HUDEP-2 (cell line): ENCODE results near the gene FBXO47.

Experiments
- DNase-seq, 76 experiments: peaks; one replicate each; lab custom pipeline; 2025; ENCODE audit not compliant: unreplicated experiment in 76 of 76; lab: John Stamatoyannopoulos, UW

Gene FBXO47

DNA sequence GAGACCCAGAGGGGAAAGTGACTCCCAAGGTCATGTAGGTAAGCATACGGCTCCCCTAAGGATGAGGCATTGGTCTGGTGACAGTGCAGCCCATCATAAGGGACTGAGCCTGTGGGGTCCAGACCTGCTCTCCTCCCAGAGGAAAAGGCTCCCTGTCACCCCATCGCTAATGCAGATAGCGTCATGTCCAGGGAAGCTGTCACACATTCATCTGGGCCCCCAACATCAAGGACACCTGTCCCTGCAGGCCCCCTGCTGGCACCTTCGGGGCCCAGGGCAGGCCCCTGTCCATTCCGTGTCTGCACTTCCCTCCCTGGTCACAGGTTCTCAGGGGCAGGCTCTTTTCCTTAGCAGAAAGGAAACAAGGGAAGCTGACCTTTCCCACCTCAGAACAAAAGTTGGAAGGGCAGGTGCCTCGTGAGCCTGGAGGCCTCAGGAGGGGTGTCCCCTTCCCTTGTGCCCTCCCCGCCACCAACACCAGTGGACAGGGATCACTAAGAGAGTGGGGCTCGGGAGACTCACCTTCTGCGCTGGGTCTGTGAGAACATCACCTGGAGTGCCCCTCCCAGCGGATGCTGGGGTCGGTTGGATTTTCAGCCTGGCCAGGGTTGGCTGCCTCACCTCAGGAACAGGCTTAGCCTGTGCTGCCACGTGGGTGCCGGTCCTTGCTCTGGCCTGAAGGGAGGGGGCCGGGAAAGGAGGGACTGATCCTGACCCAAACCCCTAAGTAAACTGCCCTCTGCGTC, 59.1 kb downstream of the FBXO47 start:
- DNase-seq: no peak

DNA sequence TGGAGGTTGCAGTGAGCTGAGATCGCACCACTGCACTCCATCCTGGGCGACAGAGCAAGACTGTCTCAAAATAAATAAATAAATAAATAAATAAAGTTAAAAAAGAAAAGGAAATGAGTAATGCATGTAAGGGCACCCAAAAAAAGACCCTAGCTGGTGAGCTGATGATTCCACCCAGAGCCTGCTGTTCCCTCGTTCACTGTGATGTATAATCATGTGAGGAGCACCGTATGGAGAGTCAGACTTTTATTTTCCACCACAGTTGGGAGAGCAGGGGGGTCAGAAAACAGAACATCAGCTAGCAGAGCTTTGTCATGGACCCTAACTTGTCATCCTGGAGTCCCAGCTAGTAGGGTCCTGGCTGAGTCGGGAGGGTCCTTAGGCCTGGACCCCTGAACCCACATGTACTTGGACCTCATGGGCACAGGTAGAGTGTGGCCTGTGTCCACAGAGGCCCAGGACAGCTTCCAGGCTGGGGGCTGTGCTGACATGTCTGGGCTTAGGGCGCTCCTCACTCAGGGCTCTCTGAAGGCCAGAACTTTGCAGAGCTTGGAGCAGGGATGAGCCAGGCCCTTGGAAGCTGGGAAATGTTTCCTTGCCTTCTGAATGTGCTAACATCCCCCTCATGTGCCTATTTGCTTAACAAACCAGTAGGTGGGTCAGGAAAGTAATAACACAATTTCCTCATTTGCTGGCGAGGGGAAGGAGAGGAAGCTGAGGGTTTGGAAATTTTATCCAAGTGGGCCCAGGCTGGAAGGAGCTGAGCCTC, 60.6 kb downstream of the FBXO47 start:
- DNase-seq: no peak

DNA sequence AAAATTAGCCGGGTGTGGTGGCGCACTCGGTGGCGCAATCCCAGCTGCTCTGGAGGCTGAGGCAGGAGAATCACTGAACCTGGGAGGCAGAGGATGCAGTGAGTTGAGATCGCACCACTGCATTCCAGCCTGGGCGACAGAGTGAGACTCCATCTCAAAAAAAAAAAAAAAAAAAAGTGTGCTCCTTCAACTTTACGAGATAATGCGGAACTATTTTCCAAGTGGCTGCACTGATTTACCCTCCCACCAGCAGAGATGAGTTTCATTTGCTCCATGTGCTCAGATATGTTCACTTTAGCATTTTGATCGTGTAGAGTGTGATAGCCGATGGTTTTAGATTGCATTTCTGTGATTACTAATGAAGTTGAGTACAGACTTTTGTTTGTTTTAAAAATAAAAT, 61.8 kb downstream of the FBXO47 start:
- no peak for DNase-seq

DNA sequence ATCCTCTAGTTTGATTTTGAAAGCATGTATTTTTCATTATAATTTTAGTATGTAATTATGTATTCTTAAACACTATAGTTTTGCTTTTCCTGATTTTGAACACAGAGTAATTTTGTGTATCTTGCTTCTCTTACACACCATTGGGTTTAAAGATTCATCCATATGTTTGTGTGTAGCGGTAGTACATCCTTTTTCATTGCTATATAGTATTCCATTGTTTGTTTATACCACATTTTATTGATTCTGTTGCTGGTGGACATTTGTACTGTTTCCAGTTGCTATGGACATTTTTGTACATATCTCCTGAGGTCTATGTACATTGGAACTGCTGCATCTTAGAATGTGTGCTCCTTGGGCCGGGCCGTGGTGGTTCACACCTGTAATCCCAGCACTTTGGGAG, 62.3 kb downstream of the FBXO47 start:
- no peak for DNase-seq

GRCh38 chr17:38903404-38903803, 63.8 kb downstream of the FBXO47 start:
- DNase-seq: no peak

- no peak for DNase-seq
Observed at GRCh38 chr17:38900978-38901656, 66.1 kb downstream of the FBXO47 start.

- no peak for DNase-seq
Observed at GRCh38 chr17:38899421-38899820, 67.8 kb downstream of the FBXO47 start.

DNA sequence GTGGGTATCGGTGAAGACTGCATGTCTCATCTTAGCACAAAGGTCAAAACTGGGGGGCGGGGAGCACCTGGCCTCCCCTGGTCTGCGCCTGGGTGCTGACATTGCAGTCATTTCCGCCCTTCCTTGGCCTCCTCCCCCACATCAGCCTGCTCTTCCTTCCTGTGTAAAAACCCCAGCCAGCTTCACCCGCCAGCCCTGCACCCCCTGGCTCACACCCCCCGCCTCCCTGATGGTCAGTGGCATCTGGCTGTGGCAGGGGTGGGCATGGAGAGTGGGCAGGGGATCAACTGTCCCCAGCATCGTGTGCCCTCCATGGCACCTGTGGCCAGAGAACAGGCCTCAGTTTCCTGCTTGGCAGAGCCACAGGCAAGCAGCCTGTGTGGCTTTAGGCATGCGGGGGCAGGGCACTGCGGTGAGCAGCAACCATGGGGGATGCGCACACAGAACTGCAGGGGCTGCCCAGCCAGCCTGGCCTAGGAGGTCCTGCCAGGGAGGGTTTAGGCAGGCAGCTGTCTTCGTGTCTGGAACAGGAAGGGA, 68.3 kb downstream of the FBXO47 start:
- DNase-seq: no peak

DNA sequence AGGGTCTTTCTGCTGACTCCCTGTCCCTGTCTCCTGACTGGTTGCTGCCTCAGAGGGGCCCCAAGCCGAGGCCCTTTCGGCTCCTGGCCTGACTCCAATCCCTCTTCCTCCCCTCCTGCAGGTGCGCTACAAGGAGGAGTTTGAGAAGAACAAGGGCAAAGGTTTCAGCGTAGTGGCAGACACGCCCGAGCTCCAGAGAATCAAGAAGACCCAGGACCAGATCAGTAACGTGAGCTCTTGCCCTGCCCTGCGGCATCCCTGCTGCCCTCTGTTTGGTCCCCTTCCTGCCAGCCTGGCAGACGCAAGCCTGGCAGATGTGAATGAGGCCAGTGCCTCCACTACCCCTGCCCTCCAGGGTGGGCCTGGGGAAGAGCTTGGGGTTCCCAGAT, 68.9 kb downstream of the FBXO47 start:
- no peak for DNase-seq

DNA sequence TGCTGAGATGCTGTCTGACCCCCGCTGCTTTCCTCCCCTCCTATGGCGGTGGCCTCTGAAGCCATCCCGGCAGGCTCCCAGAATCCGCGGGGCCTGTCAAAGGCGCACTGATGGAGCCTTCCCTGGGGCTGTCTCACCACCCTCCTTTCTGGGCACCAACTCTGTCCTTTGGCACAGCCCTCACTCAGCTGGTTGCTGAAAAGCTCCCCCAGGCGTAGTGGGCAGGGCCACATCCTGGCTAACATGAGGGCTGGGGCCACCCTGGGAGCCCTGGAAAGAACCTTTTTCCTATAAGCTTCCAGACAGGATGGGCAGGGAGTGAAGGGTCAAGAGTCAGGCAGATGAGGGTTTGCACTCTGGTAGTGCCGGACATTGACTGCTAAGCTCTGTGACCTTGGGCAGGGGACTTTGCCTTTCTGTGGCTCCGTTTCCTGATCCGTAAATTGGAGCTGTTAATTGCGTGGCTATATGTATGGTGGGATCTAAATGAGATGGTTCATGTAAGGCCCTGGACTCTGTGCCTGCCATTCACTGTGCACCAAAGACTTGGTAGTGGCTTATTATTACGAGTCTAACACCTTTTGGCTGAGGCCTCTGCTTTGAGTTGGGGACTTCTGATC, 69.4 kb downstream of the FBXO47 start:
- DNase-seq: no peak

DNA sequence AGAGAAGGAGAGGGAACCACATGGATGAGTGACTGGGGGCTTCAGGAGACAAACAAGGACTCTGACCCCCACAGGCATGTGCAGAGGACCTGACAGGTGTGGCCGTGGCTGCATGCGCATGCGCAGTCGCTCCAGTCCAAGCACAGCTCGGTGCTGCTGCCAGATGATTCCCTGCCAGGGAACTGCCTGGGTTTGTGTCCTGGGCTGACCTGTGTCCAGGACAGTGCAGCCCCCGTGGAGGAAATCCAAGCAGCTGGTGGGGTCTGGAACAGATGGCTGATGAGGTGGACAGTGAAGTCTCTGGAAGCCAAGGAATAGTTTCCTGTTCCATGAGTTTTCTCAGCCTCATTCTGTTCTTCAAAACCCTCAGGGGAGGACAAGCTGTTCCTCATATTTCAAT, 70.0 kb downstream of the FBXO47 start:
- DNase-seq: no peak

DNA sequence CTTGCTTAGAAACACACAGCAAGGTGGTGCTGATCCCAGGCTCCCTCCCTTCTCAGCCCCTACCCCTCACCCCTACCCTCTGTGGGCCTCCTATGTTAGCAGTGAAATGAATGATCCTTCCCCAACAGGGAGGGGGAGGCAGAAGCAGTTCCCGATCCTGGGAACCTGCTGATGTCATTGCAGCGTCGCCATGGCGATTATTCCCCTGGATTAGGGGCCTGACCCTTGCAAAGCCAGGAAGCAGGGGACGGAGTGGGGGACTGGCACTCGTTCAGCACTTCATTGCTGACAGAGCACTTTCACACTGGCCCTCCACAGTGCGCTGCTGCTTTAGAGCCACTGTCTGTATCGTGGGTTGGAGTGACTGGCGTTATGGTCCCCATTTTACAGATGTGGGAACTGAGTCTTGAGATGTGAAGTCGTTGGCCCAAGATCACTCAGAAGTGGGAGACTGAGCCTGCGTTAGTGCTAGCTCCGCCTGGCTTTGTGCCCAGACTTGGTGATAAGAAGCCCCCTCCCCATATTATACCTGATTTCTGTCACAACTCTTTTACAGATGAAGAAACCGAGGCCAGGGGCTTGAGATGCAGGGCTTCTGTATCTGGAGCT, 70.8 kb downstream of the FBXO47 start:
- DNase-seq: no peak

DNA sequence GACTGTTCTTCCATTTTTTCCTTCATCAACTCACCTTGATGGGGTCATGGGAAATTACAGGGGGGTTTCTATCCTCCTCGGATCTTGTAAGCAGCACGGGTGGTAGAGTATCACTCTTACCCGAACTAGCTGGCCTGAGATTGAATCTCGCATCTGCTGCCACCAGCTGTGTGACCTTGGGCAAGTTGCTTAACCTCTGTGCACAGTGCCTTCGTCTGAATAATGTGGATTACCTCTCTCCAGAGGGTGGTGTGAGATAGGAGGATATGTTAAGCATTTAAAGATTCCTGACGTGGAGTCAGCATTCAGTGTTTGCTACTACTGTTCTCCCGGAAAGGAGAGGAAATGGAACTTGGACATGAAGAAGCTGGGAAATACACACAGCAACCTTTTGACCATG, 72.9 kb downstream of the FBXO47 start:
- DNase-seq: peak in 1 of 76 experiments; percentile 0

DNA sequence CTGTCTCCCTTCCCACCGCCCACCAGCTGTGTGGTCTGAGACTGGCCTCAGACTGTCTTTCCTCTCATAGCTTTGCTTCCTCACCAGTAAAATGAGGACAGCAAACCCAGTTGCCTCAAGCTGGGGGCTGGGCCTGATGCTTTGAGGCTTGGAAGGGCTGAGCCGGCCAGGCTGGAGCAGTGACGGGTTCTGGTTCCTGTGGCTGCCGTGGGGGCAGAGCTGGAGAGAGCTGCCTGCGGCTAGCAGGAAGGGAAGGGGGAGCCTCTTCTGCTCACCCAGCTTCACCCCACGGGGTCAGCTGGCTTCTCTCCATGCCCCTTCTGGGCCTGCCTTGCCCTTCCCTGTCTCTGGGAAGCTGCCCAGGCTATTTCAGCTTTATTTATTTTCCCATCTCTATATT, 73.6 kb downstream of the FBXO47 start:
- no peak for DNase-seq

GRCh38 chr17:38893113-38893512, 74.1 kb downstream of the FBXO47 start:
- peak in 1 of 76 experiments; percentile 1 for DNase-seq

DNA sequence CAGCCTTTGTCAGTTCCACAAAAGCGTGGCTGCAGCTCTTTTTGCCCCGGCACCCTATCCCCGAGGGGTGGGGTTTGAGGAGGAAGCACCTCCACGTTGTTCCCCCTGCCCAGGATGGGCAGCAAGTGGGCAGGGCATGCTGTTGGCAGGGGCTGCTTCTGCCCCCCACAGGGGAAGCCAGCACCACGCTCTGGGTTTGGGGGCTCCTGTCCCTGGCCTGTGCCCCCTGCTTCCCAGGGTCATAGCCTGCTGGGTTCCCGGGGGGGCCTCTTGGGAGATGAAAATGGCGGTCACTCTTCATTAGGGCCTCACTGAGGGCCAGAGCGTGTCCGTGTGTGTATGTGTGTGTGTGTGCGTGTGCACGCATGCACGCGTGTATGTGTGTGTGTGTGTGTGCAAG, 74.6 kb downstream of the FBXO47 start:
- no peak for DNase-seq

DNA sequence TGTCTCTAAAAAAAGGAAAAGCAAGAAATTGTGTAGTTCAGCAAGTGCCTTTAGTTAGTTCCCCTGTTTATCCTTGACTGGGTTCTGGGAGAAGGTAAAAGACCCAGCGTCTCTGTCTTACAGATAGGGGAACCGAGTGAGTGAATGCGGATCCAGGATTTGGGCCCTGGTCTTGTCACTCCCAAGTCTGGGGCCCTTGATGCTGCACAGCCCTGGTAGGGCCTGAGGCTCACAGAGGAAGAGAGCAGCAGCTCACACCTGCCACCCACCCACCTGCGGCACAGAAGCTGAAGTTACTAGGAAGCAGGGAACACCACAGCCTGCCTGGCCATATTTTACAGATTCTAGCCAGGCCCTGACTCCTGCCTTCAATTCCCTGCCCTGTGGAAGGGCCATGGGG, 75.1 kb downstream of the FBXO47 start:
- no peak for DNase-seq

GRCh38 chr17:38891441-38891840, 75.8 kb downstream of the FBXO47 start:
- DNase-seq: no peak

DNA sequence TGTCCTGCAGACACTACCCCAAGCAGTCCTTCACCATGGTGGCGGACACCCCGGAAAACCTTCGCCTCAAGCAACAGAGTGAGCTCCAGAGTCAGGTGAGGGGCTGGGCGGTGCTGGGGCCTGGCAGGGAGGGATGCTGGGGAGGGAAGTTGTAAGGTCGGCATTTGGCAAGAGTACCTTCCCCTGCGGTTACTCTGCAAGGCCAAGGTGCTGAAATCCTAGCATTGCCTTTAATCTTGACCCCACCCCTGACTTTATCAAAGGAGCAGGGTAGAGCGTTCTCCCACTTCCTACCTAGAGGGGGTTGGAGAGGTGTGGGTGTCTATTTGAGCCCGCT, 76.8 kb downstream of the FBXO47 start:
- DNase-seq: no peak

GRCh38 chr17:38889745-38890409, 77.3 kb downstream of the FBXO47 start:
- DNase-seq: no peak
